WERI-Rb-1 (cell line): Measurements from ENCODE around the gene TGFBR3.

ENCODE experiments used
- DNase-seq: peaks from one replicate; pipeline ENCODE4 v3.0.0-alpha.2; 2020
- H3K27ac ChIP-seq: fragments of 250-450 bp; sonication (Bioruptor Pico); 2 replicates; pipeline ENCODE4 v1.5.1; 2020; ENCODE audit warnings: mild to moderate bottlenecking, moderate library complexity
- H3K27me3 ChIP-seq: fragments of 250-450 bp; sonication (Bioruptor Pico); 2 replicates; pipeline ENCODE4 v1.5.1; 2021; ENCODE audit warnings: mild to moderate bottlenecking, low read depth, moderate library complexity; ENCODE audit not compliant: insufficient read depth, severe bottlenecking
- H3K36me3 ChIP-seq: fragments of 250-450 bp; sonication (Bioruptor Pico); 2 replicates; pipeline ENCODE4 v1.5.1; 2020; ENCODE audit warnings: mild to moderate bottlenecking, moderate library complexity
- H3K4me3 ChIP-seq: 2 replicates; pipeline ENCODE4 v1.5.1; 2011; ENCODE audit warnings: low read depth, mild to moderate bottlenecking, control low read depth, low read length
- H3K9me3 ChIP-seq: fragments of 250-450 bp; sonication (Bioruptor Pico); 2 replicates; pipeline ENCODE4 v1.5.1; 2021; ENCODE audit warnings: mild to moderate bottlenecking, moderate library complexity; ENCODE audit not compliant: severe bottlenecking
- CTCF ChIP-seq: IDR thresholded peaks from 2 replicates; pipeline ENCODE4 v1.5.1; 2011; ENCODE audit warnings: low read depth, mild to moderate bottlenecking, control low read depth, inconsistent platforms, low read length

TGFBR3 gene

GRCh38 chr1:91829293-91830153 is 56.4 kb downstream of the TGFBR3 start:
- TF ChIP-seq CTCF = no peak
- H3K27ac ChIP-seq = no peak overlapping the region
- no peak for DNase-seq
- H3K9me3 ChIP-seq = no peaks in the 10 kb centered on the region
- H3K36me3 ChIP-seq = no peaks in the 10 kb centered on the region
- H3K27me3 ChIP-seq = no peaks in the 10 kb centered on the region
- no peak overlapping the region for H3K4me3 ChIP-seq

DNA sequence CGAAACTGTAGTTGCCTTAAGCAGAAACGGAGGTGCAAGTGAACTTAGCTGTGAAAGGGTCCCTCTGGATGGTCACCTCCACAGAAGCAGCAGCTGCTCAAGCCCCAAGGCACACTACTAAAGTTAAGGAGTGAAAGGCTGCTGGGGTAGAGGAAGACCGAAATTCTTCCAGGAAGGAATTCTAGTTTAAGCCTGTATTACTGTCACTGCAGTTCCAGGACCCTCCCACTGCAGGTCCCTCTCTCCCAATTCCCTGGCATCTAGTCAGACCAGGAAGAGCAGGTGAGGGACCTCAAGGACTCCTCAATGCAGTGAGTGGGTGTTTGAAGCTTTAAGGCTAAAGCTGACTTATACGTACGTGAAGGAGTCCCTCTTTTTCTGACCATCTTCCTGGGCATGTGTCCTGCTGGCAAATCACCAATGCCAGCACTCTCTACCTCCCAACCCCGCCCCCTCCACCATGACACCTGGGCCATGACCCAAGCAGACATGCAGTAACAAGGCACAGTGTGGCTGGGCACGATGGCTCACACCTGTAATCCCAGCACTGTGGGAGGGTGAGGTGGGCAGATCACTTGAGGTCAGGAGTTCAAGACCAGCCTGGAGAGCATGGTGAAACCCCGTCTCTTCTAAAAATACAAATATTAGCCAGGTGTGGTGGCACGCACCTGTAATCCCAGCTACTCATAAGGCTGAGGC is 57.2 kb downstream of the TGFBR3 start:
- Histone ChIP-seq H3K4me3 (no peak overlapping the region), H3K27ac (no peak overlapping the region), H3K9me3 (no peaks in the 10 kb centered on the region), H3K27me3 (no peaks in the 10 kb centered on the region), H3K36me3 (no peaks in the 10 kb centered on the region)
- no peak for TF ChIP-seq CTCF
- no peak for DNase-seq

DNA sequence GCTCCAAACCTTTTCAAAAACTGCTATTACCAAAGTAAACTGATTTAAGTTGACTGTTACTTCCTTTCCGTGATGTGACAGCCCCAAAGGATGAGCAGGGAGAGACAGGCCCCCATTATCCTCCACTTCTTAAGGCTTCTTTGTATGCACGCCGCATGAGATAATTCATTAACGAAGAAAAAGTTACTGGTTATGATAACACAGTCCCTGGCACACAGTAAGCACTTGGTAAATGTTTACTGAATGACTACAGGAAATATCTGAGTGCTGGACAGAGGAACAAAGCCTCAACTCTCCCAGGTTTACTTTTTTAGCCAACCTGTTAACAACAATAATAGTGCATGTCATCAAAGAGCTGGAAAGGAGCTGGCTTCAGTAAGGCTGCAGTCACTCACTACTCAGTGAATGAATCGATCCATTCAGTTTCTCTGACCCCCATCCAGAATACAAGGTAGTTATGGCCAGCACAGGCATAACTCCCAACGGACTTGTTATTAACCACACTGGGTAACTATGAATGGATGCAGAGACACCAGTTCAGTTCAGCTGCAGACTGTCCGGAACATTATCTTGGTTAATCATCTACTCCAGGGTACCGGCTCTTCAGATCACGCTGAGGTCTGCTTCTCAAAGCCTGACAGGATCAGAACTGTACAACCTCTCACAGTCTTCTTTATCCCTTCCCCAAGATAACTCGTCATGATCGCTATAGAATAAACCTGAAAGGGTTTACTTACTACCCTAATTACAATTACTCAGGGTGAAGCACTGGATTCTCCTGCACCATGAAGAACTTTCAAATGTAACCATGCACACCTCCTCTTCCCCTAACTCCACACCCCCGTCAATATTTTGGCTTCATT is 58.3 kb downstream of the TGFBR3 start:
- no peak for TF ChIP-seq CTCF
- no peak overlapping the region for H3K4me3 ChIP-seq
- no peak for DNase-seq
- no peaks in the 10 kb centered on the region for H3K36me3 ChIP-seq
- H3K27ac ChIP-seq = no peak overlapping the region
- H3K9me3 ChIP-seq = no peaks in the 10 kb centered on the region
- H3K27me3 ChIP-seq = no peaks in the 10 kb centered on the region

DNA sequence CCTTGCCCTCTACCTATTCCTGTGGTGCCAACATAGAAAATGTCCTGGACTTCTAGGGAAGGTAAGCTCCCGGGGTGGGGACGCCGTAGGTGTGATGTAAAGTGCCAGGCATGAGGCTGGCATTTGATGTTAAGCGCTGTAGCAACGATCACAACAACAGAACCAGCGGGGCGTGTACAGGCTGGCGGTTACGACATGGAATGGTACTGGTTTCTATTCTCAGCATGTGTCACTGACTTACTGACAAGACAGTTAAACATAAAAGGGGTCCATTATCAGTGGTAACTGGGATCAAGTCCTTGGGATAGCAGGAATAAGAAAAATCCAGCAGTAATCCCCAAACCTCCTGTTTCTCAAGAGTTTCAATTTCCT is 58.9 kb downstream of the TGFBR3 start:
- DNase-seq = no peak
- Histone ChIP-seq H3K27ac (no peak overlapping the region), H3K4me3 (no peak overlapping the region), H3K9me3 (no peaks in the 10 kb centered on the region), H3K36me3 (no peaks in the 10 kb centered on the region), H3K27me3 (no peaks in the 10 kb centered on the region)
- no peak for TF ChIP-seq CTCF

DNA sequence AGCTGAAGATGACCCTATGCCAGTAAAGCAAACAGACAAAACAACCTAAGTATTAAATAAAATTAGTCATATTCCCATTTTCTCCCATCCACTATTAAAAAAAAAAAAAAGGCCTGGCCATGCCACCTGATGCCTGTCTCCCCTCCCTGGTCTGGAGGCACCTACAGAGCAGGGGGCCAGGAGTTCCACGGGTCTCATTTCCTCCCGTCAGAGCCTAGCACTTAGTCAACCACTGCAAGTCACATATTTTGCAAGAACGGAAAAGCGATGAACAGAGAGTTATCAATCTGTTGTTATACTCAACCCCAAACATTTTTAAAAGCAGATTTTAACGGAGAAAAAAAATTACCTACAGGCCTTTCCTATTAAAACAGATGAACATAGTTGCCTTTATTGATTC is 59.3 kb downstream of the TGFBR3 start:
- Histone ChIP-seq H3K27ac (no peak overlapping the region), H3K36me3 (no peaks in the 10 kb centered on the region), H3K4me3 (no peak overlapping the region), H3K9me3 (no peaks in the 10 kb centered on the region), H3K27me3 (no peaks in the 10 kb centered on the region)
- no peak for TF ChIP-seq CTCF
- no peak for DNase-seq
